ENCODE data around the gene ASAP2. TPM values are rescaled to one million over a fixed set of nuclear protein-coding genes. Genes with fewer than 3 reads are reported as not detected.

The ASAP2 gene
- polyA plus RNA-seq, 2 donors: 4.0 to 5.3 TPM

GRCh38 chr2:9268301-9269080 is 61.9 kb downstream of the ASAP2 start:
- H3K36me3 ChIP-seq (ENCODE audit: control insufficient read depth in 2 of 2, insufficient read depth in 2 of 2, low read length in 1 of 2): no peaks in the 10 kb centered on the region
- H3K4me1 ChIP-seq (ENCODE audit: control insufficient read depth in 2 of 2, insufficient read depth in 2 of 2, low read length in 1 of 2): no peaks in the 10 kb centered on the region
- no peaks in the 10 kb centered on the region for H3K9me3 ChIP-seq (ENCODE audit: control insufficient read depth in 2 of 2, insufficient read depth in 1 of 2, low read depth in 1 of 2, low read length in 1 of 2)
- 70 to 74% methylated on average over 18 of the region's 18 CpGs for WGBS, 2 donors
- no peaks in the 10 kb centered on the region for H3K27me3 ChIP-seq (ENCODE audit: control insufficient read depth in 1 of 2, insufficient read depth in 2 of 2, low read length in 2 of 2)
- H3K4me3 ChIP-seq (ENCODE audit: low read depth in 1 of 2, low read length in 2 of 2): no peak overlapping the region
- H3K27ac ChIP-seq (ENCODE audit: low read depth in 2 of 2, low read length in 1 of 2): no peak overlapping the region

GRCh38 chr2:9269295-9269694 is 62.7 kb downstream of the ASAP2 start:
- H3K27ac ChIP-seq (ENCODE audit: low read depth in 2 of 2, low read length in 1 of 2): no peak overlapping the region
- no peaks in the 10 kb centered on the region for H3K4me1 ChIP-seq (ENCODE audit: control insufficient read depth in 2 of 2, insufficient read depth in 2 of 2, low read length in 1 of 2)
- no peak overlapping the region for H3K4me3 ChIP-seq (ENCODE audit: low read depth in 1 of 2, low read length in 2 of 2)
- WGBS, 2 donors: 89 to 91% methylated on average over 10 of the region's 10 CpGs
- no peaks in the 10 kb centered on the region for H3K36me3 ChIP-seq (ENCODE audit: control insufficient read depth in 2 of 2, insufficient read depth in 2 of 2, low read length in 1 of 2)
- no peaks in the 10 kb centered on the region for H3K27me3 ChIP-seq (ENCODE audit: control insufficient read depth in 1 of 2, insufficient read depth in 2 of 2, low read length in 2 of 2)
- H3K9me3 ChIP-seq (ENCODE audit: control insufficient read depth in 2 of 2, insufficient read depth in 1 of 2, low read depth in 1 of 2, low read length in 1 of 2): no peaks in the 10 kb centered on the region

GRCh38 chr2:9269695-9270360 is 63.2 kb downstream of the ASAP2 start:
- Histone ChIP-seq H3K27ac (ENCODE audit: low read depth in 2 of 2, low read length in 1 of 2) (no peak overlapping the region), H3K36me3 (ENCODE audit: control insufficient read depth in 2 of 2, insufficient read depth in 2 of 2, low read length in 1 of 2) (no peaks in the 10 kb centered on the region), H3K9me3 (ENCODE audit: control insufficient read depth in 2 of 2, insufficient read depth in 1 of 2, low read depth in 1 of 2, low read length in 1 of 2) (no peaks in the 10 kb centered on the region), H3K4me3 (ENCODE audit: low read depth in 1 of 2, low read length in 2 of 2) (no peak overlapping the region), H3K4me1 (ENCODE audit: control insufficient read depth in 2 of 2, insufficient read depth in 2 of 2, low read length in 1 of 2) (no peaks in the 10 kb centered on the region), H3K27me3 (ENCODE audit: control insufficient read depth in 1 of 2, insufficient read depth in 2 of 2, low read length in 2 of 2) (no peaks in the 10 kb centered on the region)
- 80 to 85% methylated on average over 8 of the region's 8 CpGs for WGBS, 2 donors

DNA sequence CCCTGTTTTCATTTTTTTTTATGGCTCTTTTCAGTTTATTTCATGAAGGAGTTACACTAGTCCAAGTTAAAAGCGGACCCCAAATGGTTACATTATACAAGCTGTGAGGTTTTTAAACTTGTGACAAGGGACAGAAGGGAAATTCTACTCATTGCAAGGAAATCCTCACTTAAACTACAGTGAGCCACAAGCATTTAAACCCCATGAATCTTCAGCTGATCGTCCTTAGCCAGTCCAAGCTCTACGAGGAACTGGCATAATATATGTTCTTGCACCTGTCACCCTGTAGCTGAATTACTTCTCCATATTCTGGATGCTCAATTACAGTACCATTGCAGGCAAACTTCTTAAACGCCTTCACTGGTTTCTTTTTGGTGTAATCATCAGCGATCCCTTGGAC is 64.5 kb downstream of the ASAP2 start:
- Histone ChIP-seq H3K27me3 (ENCODE audit: control insufficient read depth in 1 of 2, insufficient read depth in 2 of 2, low read length in 2 of 2) (no peaks in the 10 kb centered on the region), H3K9me3 (ENCODE audit: control insufficient read depth in 2 of 2, insufficient read depth in 1 of 2, low read depth in 1 of 2, low read length in 1 of 2) (no peaks in the 10 kb centered on the region), H3K4me3 (ENCODE audit: low read depth in 1 of 2, low read length in 2 of 2) (no peak overlapping the region), H3K36me3 (ENCODE audit: control insufficient read depth in 2 of 2, insufficient read depth in 2 of 2, low read length in 1 of 2) (no peaks in the 10 kb centered on the region), H3K4me1 (ENCODE audit: control insufficient read depth in 2 of 2, insufficient read depth in 2 of 2, low read length in 1 of 2) (peaks cover 0 to 3% of the 10 kb centered on the region in 2 donors), H3K27ac (ENCODE audit: low read depth in 2 of 2, low read length in 1 of 2) (no peak overlapping the region)
- WGBS, 2 donors: 80 to 84% methylated on average over 5 of the region's 5 CpGs

GRCh38 chr2:9271691-9272090 is 65.1 kb downstream of the ASAP2 start:
- H3K9me3 ChIP-seq (ENCODE audit: control insufficient read depth in 2 of 2, insufficient read depth in 1 of 2, low read depth in 1 of 2, low read length in 1 of 2): no peaks in the 10 kb centered on the region
- H3K36me3 ChIP-seq (ENCODE audit: control insufficient read depth in 2 of 2, insufficient read depth in 2 of 2, low read length in 1 of 2): no peaks in the 10 kb centered on the region
- no peaks in the 10 kb centered on the region for H3K27me3 ChIP-seq (ENCODE audit: control insufficient read depth in 1 of 2, insufficient read depth in 2 of 2, low read length in 2 of 2)
- peaks cover 0 to 4% of the 10 kb centered on the region in 2 donors for H3K4me1 ChIP-seq (ENCODE audit: control insufficient read depth in 2 of 2, insufficient read depth in 2 of 2, low read length in 1 of 2)
- H3K27ac ChIP-seq (ENCODE audit: low read depth in 2 of 2, low read length in 1 of 2): no peak overlapping the region
- 89 to 93% methylated on average over 5 of the region's 5 CpGs for WGBS, 2 donors
- H3K4me3 ChIP-seq (ENCODE audit: low read depth in 1 of 2, low read length in 2 of 2): no peak overlapping the region

DNA sequence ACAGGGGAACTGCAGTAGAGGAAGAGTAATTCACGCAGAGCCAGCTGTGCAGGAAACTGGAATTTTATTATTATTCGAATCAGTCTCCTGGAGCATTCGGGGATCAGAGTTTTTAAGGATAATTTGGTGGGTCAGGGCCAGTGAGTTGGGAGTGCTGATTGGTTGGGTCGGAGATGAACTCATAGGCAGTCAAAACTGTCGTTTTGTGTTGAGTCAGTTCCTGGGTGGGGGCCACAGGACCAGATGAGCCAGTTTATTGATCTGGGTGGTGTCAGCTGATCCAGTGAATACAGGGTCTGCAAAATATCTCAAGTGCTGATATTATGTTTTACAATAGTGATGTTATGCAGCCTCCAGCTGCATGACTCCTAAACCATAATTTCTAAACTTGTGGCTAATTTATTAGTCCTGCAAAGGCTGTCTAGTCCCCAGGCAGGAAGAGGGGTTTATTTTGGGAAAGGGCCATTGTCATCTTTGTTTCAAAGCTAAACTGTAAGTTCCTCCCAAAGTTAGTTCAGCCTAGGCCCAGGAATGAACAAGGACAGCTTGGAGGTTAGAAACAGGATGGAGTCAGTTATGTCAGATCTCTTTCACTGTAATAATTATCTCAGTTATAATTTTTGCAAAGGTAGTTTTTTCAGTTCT is 67.0 kb downstream of the ASAP2 start:
- Histone ChIP-seq H3K4me1 (ENCODE audit: control insufficient read depth in 2 of 2, insufficient read depth in 2 of 2, low read length in 1 of 2) (peaks cover 0 to 4% of the 10 kb centered on the region in 2 donors), H3K4me3 (ENCODE audit: low read depth in 1 of 2, low read length in 2 of 2) (no peak overlapping the region), H3K27me3 (ENCODE audit: control insufficient read depth in 1 of 2, insufficient read depth in 2 of 2, low read length in 2 of 2) (no peaks in the 10 kb centered on the region), H3K9me3 (ENCODE audit: control insufficient read depth in 2 of 2, insufficient read depth in 1 of 2, low read depth in 1 of 2, low read length in 1 of 2) (no peaks in the 10 kb centered on the region), H3K36me3 (ENCODE audit: control insufficient read depth in 2 of 2, insufficient read depth in 2 of 2, low read length in 1 of 2) (no peaks in the 10 kb centered on the region), H3K27ac (ENCODE audit: low read depth in 2 of 2, low read length in 1 of 2) (no peak overlapping the region)
- WGBS, 2 donors: 72 to 74% methylated on average over 5 of the region's 5 CpGs

- Histone ChIP-seq H3K36me3 (ENCODE audit: control insufficient read depth in 2 of 2, insufficient read depth in 2 of 2, low read length in 1 of 2) (no peaks in the 10 kb centered on the region), H3K27ac (ENCODE audit: low read depth in 2 of 2, low read length in 1 of 2) (no peak overlapping the region), H3K27me3 (ENCODE audit: control insufficient read depth in 1 of 2, insufficient read depth in 2 of 2, low read length in 2 of 2) (no peaks in the 10 kb centered on the region), H3K4me3 (ENCODE audit: low read depth in 1 of 2, low read length in 2 of 2) (no peak overlapping the region), H3K4me1 (ENCODE audit: control insufficient read depth in 2 of 2, insufficient read depth in 2 of 2, low read length in 1 of 2) (peaks cover 0 to 4% of the 10 kb centered on the region in 2 donors), H3K9me3 (ENCODE audit: control insufficient read depth in 2 of 2, insufficient read depth in 1 of 2, low read depth in 1 of 2, low read length in 1 of 2) (no peaks in the 10 kb centered on the region)
- 79 to 80% methylated on average over 5 of the region's 5 CpGs for WGBS, 2 donors
Observed at GRCh38 chr2:9274701-9275343, 68.2 kb downstream of the ASAP2 start.

GRCh38 chr2:9275399-9275798 is 68.8 kb downstream of the ASAP2 start:
- Histone ChIP-seq H3K27ac (ENCODE audit: low read depth in 2 of 2, low read length in 1 of 2) (no peak overlapping the region), H3K9me3 (ENCODE audit: control insufficient read depth in 2 of 2, insufficient read depth in 1 of 2, low read depth in 1 of 2, low read length in 1 of 2) (no peaks in the 10 kb centered on the region), H3K4me1 (ENCODE audit: control insufficient read depth in 2 of 2, insufficient read depth in 2 of 2, low read length in 1 of 2) (peaks cover 0 to 4% of the 10 kb centered on the region in 2 donors), H3K27me3 (ENCODE audit: control insufficient read depth in 1 of 2, insufficient read depth in 2 of 2, low read length in 2 of 2) (no peaks in the 10 kb centered on the region), H3K36me3 (ENCODE audit: control insufficient read depth in 2 of 2, insufficient read depth in 2 of 2, low read length in 1 of 2) (peaks cover 0 to 2% of the 10 kb centered on the region in 2 donors), H3K4me3 (ENCODE audit: low read depth in 1 of 2, low read length in 2 of 2) (no peak overlapping the region)
- WGBS, 2 donors: 65 to 68% methylated on average over 3 of the region's 3 CpGs

DNA sequence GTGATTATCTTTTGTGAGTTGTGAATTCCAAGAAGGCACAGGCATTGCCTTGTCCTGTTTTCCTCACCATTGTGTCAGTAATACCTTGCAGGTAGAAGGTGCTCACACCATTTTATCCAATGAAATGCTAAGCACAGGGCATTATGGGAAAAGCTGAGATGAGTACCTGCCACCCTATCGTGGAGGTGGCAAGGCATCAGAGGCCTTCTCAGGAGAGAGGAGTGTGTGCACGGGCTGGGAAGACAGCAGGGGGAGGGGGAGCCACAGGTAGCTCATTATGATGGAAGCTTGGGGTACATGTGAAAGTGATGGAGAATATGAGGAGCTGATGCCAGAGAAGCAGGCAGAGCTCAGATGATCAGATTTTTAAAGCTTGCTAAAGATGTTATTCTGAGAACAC is 69.5 kb downstream of the ASAP2 start:
- Histone ChIP-seq H3K4me3 (ENCODE audit: low read depth in 1 of 2, low read length in 2 of 2) (no peak overlapping the region), H3K4me1 (ENCODE audit: control insufficient read depth in 2 of 2, insufficient read depth in 2 of 2, low read length in 1 of 2) (peaks cover 0 to 4% of the 10 kb centered on the region in 2 donors), H3K9me3 (ENCODE audit: control insufficient read depth in 2 of 2, insufficient read depth in 1 of 2, low read depth in 1 of 2, low read length in 1 of 2) (no peaks in the 10 kb centered on the region), H3K27me3 (ENCODE audit: control insufficient read depth in 1 of 2, insufficient read depth in 2 of 2, low read length in 2 of 2) (no peaks in the 10 kb centered on the region), H3K27ac (ENCODE audit: low read depth in 2 of 2, low read length in 1 of 2) (no peak overlapping the region), H3K36me3 (ENCODE audit: control insufficient read depth in 2 of 2, insufficient read depth in 2 of 2, low read length in 1 of 2) (peaks cover 0 to 2% of the 10 kb centered on the region in 2 donors)
- WGBS, 2 donors: 87% methylated on average over 2 of the region's 2 CpGs
